ENCODE results near the gene COX6A2.

COX6A2 gene

GRCh38 chr16:31428279-31428597, at the start of gene COX6A2:
COX6A2 (minus strand) TSS chr16:31428360; CDS start chr16:31428325, 35 bp downstream.
- DNase-seq (ENCODE audit: low read depth): no peak

- DNase-seq (ENCODE audit: low read depth): no peak
Measured at GRCh38 chr16:31477220-31478216, 49.4 kb upstream of the COX6A2 start.

- peak; percentile 79 for DNase-seq (ENCODE audit: low read depth)
Measured at GRCh38 chr16:31476303-31477219, 48.4 kb upstream of the COX6A2 start.

GRCh38 chr16:31475946-31476302, 47.8 kb upstream of the COX6A2 start:
- DNase-seq (ENCODE audit: low read depth): no peak

- no peak for DNase-seq (ENCODE audit: low read depth)
Measured at GRCh38 chr16:31474773-31475738, 46.9 kb upstream of the COX6A2 start.

- DNase-seq (ENCODE audit: low read depth): no peak
Measured at GRCh38 chr16:31474173-31474714, 46.1 kb upstream of the COX6A2 start.

- no peak for DNase-seq (ENCODE audit: low read depth)
Measured at GRCh38 chr16:31473264-31473984, 45.3 kb upstream of the COX6A2 start.

GRCh38 chr16:31472709-31473203, 44.6 kb upstream of the COX6A2 start:
- peak; percentile 48 for DNase-seq (ENCODE audit: low read depth)

GRCh38 chr16:31471875-31472708, 43.9 kb upstream of the COX6A2 start, which contains the start of gene TGFB1I1:
TGFB1I1 (plus strand) TSS chr16:31472152; CDS start chr16:31472189, 37 bp downstream.
- DNase-seq (ENCODE audit: low read depth): no peak

- DNase-seq (ENCODE audit: low read depth): no peak
Measured at GRCh38 chr16:31471241-31471874, 43.2 kb upstream of the COX6A2 start.

GRCh38 chr16:31470615-31471014, 42.5 kb upstream of the COX6A2 start:
- no peak for DNase-seq (ENCODE audit: low read depth)

- DNase-seq (ENCODE audit: low read depth): no peak
Measured at GRCh38 chr16:31467858-31468257, 39.7 kb upstream of the COX6A2 start.

- no peak for DNase-seq (ENCODE audit: low read depth)
Measured at GRCh38 chr16:31467151-31467773, 39.1 kb upstream of the COX6A2 start.

GRCh38 chr16:31466381-31466841, 38.3 kb upstream of the COX6A2 start:
- no peak for DNase-seq (ENCODE audit: low read depth)

- no peak for DNase-seq (ENCODE audit: low read depth)
Measured at GRCh38 chr16:31465788-31466370, 37.7 kb upstream of the COX6A2 start.

GRCh38 chr16:31464781-31465260, 36.7 kb upstream of the COX6A2 start:
- DNase-seq (ENCODE audit: low read depth): no peak

GRCh38 chr16:31464348-31464769, 36.2 kb upstream of the COX6A2 start:
- no peak for DNase-seq (ENCODE audit: low read depth)

Data from activated T-cell treated with anti-CD3 and anti-CD28 coated beads for 48 hours (primary cell).